HG03196 (cell line): Measurements from ENCODE around the gene CHI3L2.

Experiments used
- ATAC-seq: cut with Tn5 transposase; IDR thresholded peaks from one replicate; pipeline ENCODE4 v1.9.1; 2021; ENCODE audit not compliant: unreplicated experiment

Gene CHI3L2

GRCh38 chr1:111220302-111220890, 7.1 kb upstream of the CHI3L2 start:
- no peak for ATAC-seq

GRCh38 chr1:111221276-111221632, 6.3 kb upstream of the CHI3L2 start:
- peak; percentile 0 for ATAC-seq

GRCh38 chr1:111221633-111222291, 5.8 kb upstream of the CHI3L2 start:
- peak; percentile 58 for ATAC-seq

- peak; percentile 1 for ATAC-seq
Measured at GRCh38 chr1:111222308-111223125, 5.0 kb upstream of the CHI3L2 start.

GRCh38 chr1:111223126-111223685, 4.3 kb upstream of the CHI3L2 start:
- ATAC-seq = no peak

GRCh38 chr1:111225091-111225490, 2.4 kb upstream of the CHI3L2 start:
- no peak for ATAC-seq

GRCh38 chr1:111225717-111226400, 1.7 kb upstream of the CHI3L2 start:
- no peak for ATAC-seq

- ATAC-seq = no peak
Measured at GRCh38 chr1:111227851-111228747, 586 bp downstream of the CHI3L2 start.

- no peak for ATAC-seq
Measured at GRCh38 chr1:111228748-111229126, 1.2 kb downstream of the CHI3L2 start.

GRCh38 chr1:111232134-111232533, 4.6 kb downstream of the CHI3L2 start:
- no peak for ATAC-seq

- no peak for ATAC-seq
Measured at GRCh38 chr1:111234258-111234657, 6.7 kb downstream of the CHI3L2 start.

- ATAC-seq = no peak
Measured at GRCh38 chr1:111234866-111235265, 7.4 kb downstream of the CHI3L2 start.

- ATAC-seq = no peak
Measured at GRCh38 chr1:111236379-111236778, 8.9 kb downstream of the CHI3L2 start.

GRCh38 chr1:111236806-111237205, 9.3 kb downstream of the CHI3L2 start:
- no peak for ATAC-seq

GRCh38 chr1:111238056-111238795, 10.7 kb downstream of the CHI3L2 start:
- ATAC-seq = no peak

- no peak for ATAC-seq
Measured at GRCh38 chr1:111241797-111242196, 14.3 kb downstream of the CHI3L2 start.

- no peak for ATAC-seq
Measured at GRCh38 chr1:111242805-111243523, 15.5 kb downstream of the CHI3L2 start.

- ATAC-seq = no peak
Measured at GRCh38 chr1:111247125-111247838, 19.8 kb downstream of the CHI3L2 start.
